KMS-11 (cell line): ENCODE measurements around the gene DIP2C.
"Not testable (repeated sequence)": the region's sequence is repeated elsewhere in the genome, so short reads cannot be mapped to it uniquely, and the experiment has no call there.

Source experiments
- H2AFZ ChIP-seq: fragments of 200-600 bp; sonication (generic); 2 replicates; pipeline ENCODE4 v1.6.1; 2016; ENCODE audit warnings: antibody characterized with exemption, mixed run types, low read depth
- H3K27ac ChIP-seq: fragments of 200-600 bp; sonication (generic); 2 replicates; pipeline ENCODE4 v1.6.1; 2016; ENCODE audit warnings: mild to moderate bottlenecking, mixed run types
- H3K27me3 ChIP-seq: fragments of 200-600 bp; sonication (generic); 2 replicates; pipeline ENCODE4 v1.6.1; 2017; ENCODE audit warnings: mild to moderate bottlenecking, low read depth, mixed run types, moderate library complexity; ENCODE audit not compliant: insufficient read depth
- H3K36me3 ChIP-seq: fragments of 200-600 bp; sonication (generic); 2 replicates; pipeline ENCODE4 v1.6.1; 2017; ENCODE audit warnings: mild to moderate bottlenecking, mixed run types; ENCODE audit not compliant: insufficient read depth
- H3K4me1 ChIP-seq: fragments of 200-600 bp; sonication (generic); 2 replicates; pipeline ENCODE4 v1.6.1; 2016; ENCODE audit warnings: mild to moderate bottlenecking, low read depth, mixed run types; ENCODE audit not compliant: poor library complexity, severe bottlenecking
- H3K4me2 ChIP-seq: fragments of 200-600 bp; sonication (generic); 2 replicates; pipeline ENCODE4 v1.7.0; 2016; ENCODE audit warnings: mild to moderate bottlenecking, mixed run types
- H3K4me3 ChIP-seq: fragments of 200-600 bp; sonication (generic); IDR thresholded peaks from 2 replicates; pipeline ENCODE4 v1.6.1; 2017; ENCODE audit warnings: low read depth, low read length, mixed read lengths; ENCODE audit not compliant: insufficient read depth
- H3K79me2 ChIP-seq: fragments of 200-600 bp; sonication (generic); 2 replicates; pipeline ENCODE4 v1.6.1; 2016; ENCODE audit warnings: low read depth, mixed run types; ENCODE audit not compliant: insufficient read depth
- H3K9ac ChIP-seq: fragments of 200-600 bp; sonication (generic); 2 replicates; pipeline ENCODE4 v1.6.1; 2016; ENCODE audit warnings: mild to moderate bottlenecking, mixed run types
- H4K20me1 ChIP-seq: fragments of 200-600 bp; sonication (generic); 2 replicates; pipeline ENCODE4 v1.6.1; 2016; ENCODE audit warnings: mild to moderate bottlenecking, mixed run types; ENCODE audit not compliant: insufficient read depth
- TF ChIP-seq, protein P1 (sequence below): fragments of 200-600 bp; sonication (generic); conservative IDR thresholded peaks from 2 replicates; pipeline ENCODE4 v1.6.1; 2017; ENCODE audit warnings: low read depth, mild to moderate bottlenecking, antibody characterized with exemption, low read length, moderate library complexity, mixed read lengths

DIP2C gene

GRCh38 chr10:480498-480927, 209.0 kb downstream of the DIP2C start:
- H3K79me2 ChIP-seq = no peaks in the 10 kb centered on the region
- H3K27ac ChIP-seq = no peak overlapping the region
- H4K20me1 ChIP-seq = no peaks in the 10 kb centered on the region
- H2AFZ ChIP-seq = no peak overlapping the region
- TF ChIP-seq, protein P1, sequence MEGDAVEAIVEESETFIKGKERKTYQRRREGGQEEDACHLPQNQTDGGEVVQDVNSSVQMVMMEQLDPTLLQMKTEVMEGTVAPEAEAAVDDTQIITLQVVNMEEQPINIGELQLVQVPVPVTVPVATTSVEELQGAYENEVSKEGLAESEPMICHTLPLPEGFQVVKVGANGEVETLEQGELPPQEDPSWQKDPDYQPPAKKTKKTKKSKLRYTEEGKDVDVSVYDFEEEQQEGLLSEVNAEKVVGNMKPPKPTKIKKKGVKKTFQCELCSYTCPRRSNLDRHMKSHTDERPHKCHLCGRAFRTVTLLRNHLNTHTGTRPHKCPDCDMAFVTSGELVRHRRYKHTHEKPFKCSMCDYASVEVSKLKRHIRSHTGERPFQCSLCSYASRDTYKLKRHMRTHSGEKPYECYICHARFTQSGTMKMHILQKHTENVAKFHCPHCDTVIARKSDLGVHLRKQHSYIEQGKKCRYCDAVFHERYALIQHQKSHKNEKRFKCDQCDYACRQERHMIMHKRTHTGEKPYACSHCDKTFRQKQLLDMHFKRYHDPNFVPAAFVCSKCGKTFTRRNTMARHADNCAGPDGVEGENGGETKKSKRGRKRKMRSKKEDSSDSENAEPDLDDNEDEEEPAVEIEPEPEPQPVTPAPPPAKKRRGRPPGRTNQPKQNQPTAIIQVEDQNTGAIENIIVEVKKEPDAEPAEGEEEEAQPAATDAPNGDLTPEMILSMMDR = no peak
- no peak overlapping the region for H3K4me3 ChIP-seq
- H3K36me3 ChIP-seq = 0 out of 2 replicates have a peak, but pooled peaks cover 5% of the 10 kb centered on the region
- no peaks in the 10 kb centered on the region for H3K27me3 ChIP-seq
- H3K4me2 ChIP-seq = no peak overlapping the region
- no peaks in the 10 kb centered on the region for H3K4me1 ChIP-seq
- no peak overlapping the region for H3K9ac ChIP-seq

- H4K20me1 ChIP-seq, H3K27me3 ChIP-seq, H3K4me3 ChIP-seq, H3K9ac ChIP-seq, H2AFZ ChIP-seq, H3K4me1 ChIP-seq, H3K4me2 ChIP-seq, H3K79me2 ChIP-seq, H3K27ac ChIP-seq, H3K36me3 ChIP-seq: not testable (repeated sequence)
Observed at GRCh38 chr10:479706-480497, 209.6 kb downstream of the DIP2C start.

DNA sequence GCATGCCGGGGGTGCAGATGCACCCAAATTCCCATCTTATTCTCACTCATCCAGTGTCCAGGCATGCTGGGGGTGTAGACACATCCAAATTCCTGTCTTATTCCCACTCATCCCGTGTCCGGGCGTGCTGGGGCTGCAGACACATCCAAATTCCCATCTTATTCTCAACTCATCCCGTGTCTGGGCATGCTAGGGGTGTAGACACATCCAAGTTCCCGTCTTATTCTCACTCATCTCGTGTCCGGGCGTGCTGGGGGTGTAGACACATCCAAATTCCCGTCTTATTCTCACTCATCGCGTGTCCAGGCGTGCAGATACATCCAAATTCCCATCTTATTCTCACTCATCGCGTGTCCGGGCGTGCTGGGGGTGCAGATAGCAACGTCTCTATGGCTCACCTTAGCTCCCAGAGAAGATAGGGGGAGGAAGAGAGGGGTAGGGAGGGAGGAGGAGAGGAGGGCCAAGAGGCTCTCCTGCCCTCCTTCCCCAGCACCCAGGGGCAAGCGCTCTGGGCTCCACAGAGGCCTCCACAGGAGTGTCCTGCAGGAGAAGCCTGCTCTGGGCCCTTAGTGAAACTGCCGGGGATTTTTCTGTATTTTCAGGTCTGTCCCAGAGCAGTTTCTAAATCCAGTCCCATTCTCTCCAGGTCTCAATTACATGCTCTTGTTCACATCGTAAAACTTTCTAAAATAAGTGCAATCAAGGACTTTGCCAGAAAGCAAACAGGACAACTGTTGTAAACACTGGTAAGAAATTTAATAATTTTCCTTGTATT, 210.8 kb downstream of the DIP2C start:
- H3K4me1 ChIP-seq = no peaks in the 10 kb centered on the region
- H2AFZ ChIP-seq = no peak overlapping the region
- TF ChIP-seq, protein P1 = no peak
- H4K20me1 ChIP-seq = no peaks in the 10 kb centered on the region
- H3K27ac ChIP-seq = no peak overlapping the region
- H3K79me2 ChIP-seq = no peaks in the 10 kb centered on the region
- 0 out of 2 replicates have a peak, but pooled peaks cover 5% of the 10 kb centered on the region for H3K36me3 ChIP-seq
- no peak overlapping the region for H3K9ac ChIP-seq
- H3K4me2 ChIP-seq = no peak overlapping the region
- no peaks in the 10 kb centered on the region for H3K27me3 ChIP-seq
- no peak overlapping the region for H3K4me3 ChIP-seq

DNA sequence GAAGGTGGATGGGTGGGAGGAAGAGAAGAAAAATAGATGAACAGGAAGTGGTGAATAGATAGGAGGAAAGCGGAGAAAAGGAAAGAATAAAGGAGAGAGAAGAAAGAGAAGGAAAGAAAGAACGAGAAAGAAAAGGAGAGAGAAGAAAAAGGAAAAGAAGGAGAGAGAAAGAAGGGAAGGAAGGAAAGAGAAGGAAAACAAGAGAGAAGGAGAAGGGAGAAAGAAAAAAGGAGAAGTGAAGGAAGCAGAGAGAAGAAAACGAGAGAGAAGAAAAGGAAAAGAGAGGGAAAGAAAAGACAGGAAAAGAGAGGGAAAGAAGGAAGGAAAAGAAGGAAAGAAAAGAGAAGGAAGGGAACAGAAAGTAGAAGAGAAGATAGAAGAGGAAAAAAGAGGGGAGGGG, 211.8 kb downstream of the DIP2C start:
- H3K27ac ChIP-seq = no peak overlapping the region
- 0 out of 2 replicates have a peak, but pooled peaks cover 5% of the 10 kb centered on the region for H3K36me3 ChIP-seq

More for the DNA sequence above, 211.8 kb downstream of the DIP2C start:
- H3K4me3 ChIP-seq = no peak overlapping the region
- TF ChIP-seq, protein P1 = no peak
- H3K4me2 ChIP-seq = no peak overlapping the region
- no peaks in the 10 kb centered on the region for H3K79me2 ChIP-seq
- no peaks in the 10 kb centered on the region for H3K27me3 ChIP-seq
- H3K9ac ChIP-seq = no peak overlapping the region
- H2AFZ ChIP-seq = no peak overlapping the region
- no peaks in the 10 kb centered on the region for H3K4me1 ChIP-seq
- no peaks in the 10 kb centered on the region for H4K20me1 ChIP-seq
